ENCODE data around the gene SERPINF2.
"Not testable (repeated sequence)": the region's sequence is repeated elsewhere in the genome, so short reads cannot be mapped to it uniquely, and the experiment has no call there.

Gene SERPINF2

GRCh38 chr17:1718362-1719165, 24.1 kb upstream of the SERPINF2 start:
- no peaks in the 10 kb centered on the region for H3K36me3 ChIP-seq (ENCODE audit: insufficient read depth, low read depth, low read length)
- H3K9ac ChIP-seq (ENCODE audit: low read depth, low read length): no peak overlapping the region; the same call in 1 of the 2 replicates
- H3K9me3 ChIP-seq (ENCODE audit: insufficient read depth, low read depth, low read length): no peaks in the 10 kb centered on the region
- H3K27ac ChIP-seq (ENCODE audit: low read length): no peak overlapping the region
- H3K4me1 ChIP-seq (ENCODE audit: insufficient read depth, low read length): peaks cover 11% of the 10 kb centered on the region
- H3K4me3 ChIP-seq (ENCODE audit: low read length): no peak overlapping the region
- H3K27me3 ChIP-seq (ENCODE audit: insufficient read depth, low read length): no peaks in the 10 kb centered on the region; the same call in 1 of the 2 replicates

DNA sequence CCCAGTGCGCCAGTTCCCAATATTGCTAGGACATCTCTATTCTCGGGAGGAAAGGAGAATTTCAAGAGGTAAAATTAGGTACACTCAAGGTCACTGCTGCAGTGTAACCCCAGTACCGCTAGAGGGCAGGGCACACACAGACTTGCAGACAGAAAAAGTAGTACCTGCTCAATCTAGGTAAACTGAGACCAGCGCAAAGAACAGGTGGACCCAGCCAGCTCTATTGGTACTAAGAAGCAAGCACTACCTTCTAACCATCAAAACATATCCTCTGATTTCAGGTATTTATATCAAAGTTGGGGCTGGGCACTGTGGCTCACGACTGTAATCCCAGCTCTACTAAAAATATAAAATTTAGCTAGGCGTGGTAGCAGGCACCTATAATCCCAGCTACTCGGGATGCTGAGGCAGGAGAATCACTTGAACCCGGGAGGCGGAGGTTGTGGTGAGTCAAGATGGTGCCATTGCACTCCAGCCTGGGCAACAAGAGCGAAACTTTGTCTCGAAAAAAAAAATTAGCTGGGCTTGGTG, 21.8 kb upstream of the SERPINF2 start:
- no peaks in the 10 kb centered on the region for H3K36me3 ChIP-seq (ENCODE audit: insufficient read depth, low read depth, low read length)
- no peak overlapping the region for H3K9ac ChIP-seq (ENCODE audit: low read depth, low read length)
- H3K4me3 ChIP-seq (ENCODE audit: low read length): no peak overlapping the region
- no peaks in the 10 kb centered on the region; the same call in 1 of the 2 replicates for H3K27me3 ChIP-seq (ENCODE audit: insufficient read depth, low read length)
- no peak overlapping the region for H3K27ac ChIP-seq (ENCODE audit: low read length)
- no peaks in the 10 kb centered on the region for H3K9me3 ChIP-seq (ENCODE audit: insufficient read depth, low read depth, low read length)
- H3K4me1 ChIP-seq (ENCODE audit: insufficient read depth, low read length): peaks cover 3% of the 10 kb centered on the region; the same call in 1 of the 2 replicates

GRCh38 chr17:1722022-1722421, 20.6 kb upstream of the SERPINF2 start:
- not testable (repeated sequence) for H3K4me1 ChIP-seq (ENCODE audit: insufficient read depth, low read length); H3K27ac ChIP-seq (ENCODE audit: low read length); H3K27me3 ChIP-seq (ENCODE audit: insufficient read depth, low read length); H3K4me3 ChIP-seq (ENCODE audit: low read length); H3K9me3 ChIP-seq (ENCODE audit: insufficient read depth, low read depth, low read length); H3K36me3 ChIP-seq (ENCODE audit: insufficient read depth, low read depth, low read length); H3K9ac ChIP-seq (ENCODE audit: low read depth, low read length)

DNA sequence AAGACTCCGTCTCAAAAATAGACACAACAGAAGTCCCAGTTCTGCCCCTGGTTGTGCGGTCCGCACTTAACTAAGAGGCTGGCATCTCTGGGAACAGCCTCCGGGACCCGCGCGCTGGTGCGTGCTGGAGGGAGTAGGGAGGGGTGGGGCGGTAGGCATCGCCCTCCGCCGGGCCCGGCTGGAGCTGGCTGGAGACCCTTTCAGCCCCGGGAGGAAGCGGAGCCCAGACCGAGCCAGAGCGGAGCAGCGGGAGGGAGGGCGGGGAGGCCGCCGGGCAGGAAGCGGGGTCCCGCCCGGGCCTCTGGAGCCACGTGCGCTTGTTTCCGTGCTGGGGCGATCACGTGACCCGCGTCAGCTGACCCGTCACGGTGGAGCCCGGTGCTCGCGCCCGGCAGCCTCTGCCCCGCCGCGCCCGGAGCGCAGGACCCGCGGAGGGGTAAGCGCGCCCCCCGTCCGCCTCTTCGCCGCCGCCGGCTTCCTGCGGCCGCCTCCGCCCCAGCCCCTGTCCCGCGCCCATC, 18.3 kb upstream of the SERPINF2 start, which contains the start of gene WDR81:
Gene WDR81 (plus strand): TSS at position 354 of the 518 bp plus-strand sequence. CDS start 256 bp downstream, outside the sequence.
- Histone ChIP-seq H3K36me3 (ENCODE audit: insufficient read depth, low read depth, low read length) (no peaks in the 10 kb centered on the region), H3K9me3 (ENCODE audit: insufficient read depth, low read depth, low read length) (no peaks in the 10 kb centered on the region)

DNA sequence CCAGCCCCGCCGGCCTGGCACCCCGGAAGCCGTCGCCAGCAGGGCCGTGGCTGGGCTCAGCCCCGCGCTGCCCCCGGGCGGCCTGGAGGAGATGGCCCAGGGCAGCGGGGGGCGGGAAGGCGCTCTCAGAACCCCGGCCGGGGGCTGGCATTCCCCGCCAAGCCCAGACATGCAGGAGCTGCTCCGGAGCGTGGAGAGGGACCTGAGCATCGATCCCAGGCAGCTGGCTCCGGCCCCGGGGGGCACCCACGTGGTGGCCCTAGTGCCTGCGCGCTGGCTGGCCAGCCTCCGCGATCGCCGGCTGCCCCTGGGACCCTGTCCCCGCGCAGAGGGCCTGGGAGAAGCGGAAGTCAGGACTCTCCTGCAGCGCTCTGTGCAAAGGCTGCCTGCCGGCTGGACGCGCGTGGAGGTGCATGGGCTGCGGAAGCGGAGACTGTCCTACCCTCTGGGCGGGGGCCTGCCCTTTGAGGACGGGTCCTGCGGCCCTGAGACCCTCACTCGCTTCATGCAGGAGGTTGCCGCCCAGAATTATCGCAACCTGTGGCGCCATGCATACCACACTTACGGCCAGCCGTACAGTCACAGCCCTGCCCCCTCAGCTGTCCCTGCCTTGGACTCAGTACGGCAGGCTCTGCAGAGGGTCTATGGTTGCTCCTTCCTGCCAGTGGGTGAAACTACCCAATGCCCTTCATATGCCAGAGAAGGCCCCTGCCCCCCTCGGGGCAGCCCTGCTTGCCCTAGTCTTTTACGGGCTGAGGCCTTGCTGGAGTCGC, 17.6 kb upstream of the SERPINF2 start:
- Histone ChIP-seq H3K27ac (ENCODE audit: low read length) (no peak overlapping the region), H3K9ac (ENCODE audit: low read depth, low read length) (peak overlapping the region; percentile 63; the same call in 1 of the 2 replicates), H3K4me1 (ENCODE audit: insufficient read depth, low read length) (no peaks in the 10 kb centered on the region), H3K9me3 (ENCODE audit: insufficient read depth, low read depth, low read length) (no peaks in the 10 kb centered on the region), H3K4me3 (ENCODE audit: low read length) (peak overlapping the region; percentile 63), H3K27me3 (ENCODE audit: insufficient read depth, low read length) (no peaks in the 10 kb centered on the region; the same call in 1 of the 2 replicates), H3K36me3 (ENCODE audit: insufficient read depth, low read depth, low read length) (no peaks in the 10 kb centered on the region)

More for the DNA sequence above, 18.3 kb upstream of the SERPINF2 start, which contains the start of gene WDR81:
- H3K27ac ChIP-seq (ENCODE audit: low read length): no peak within 1 kb of the TSS
- H3K4me3 ChIP-seq (ENCODE audit: low read length): peak within 1 kb of the TSS; percentile 63
- H3K4me1 ChIP-seq (ENCODE audit: insufficient read depth, low read length): no peaks in the 10 kb centered on the region
- H3K27me3 ChIP-seq (ENCODE audit: insufficient read depth, low read length): no peaks in the 10 kb centered on the region; the same call in 1 of the 2 replicates
- peak within 1 kb of the TSS; percentile 63; the same call in 1 of the 2 replicates for H3K9ac ChIP-seq (ENCODE audit: low read depth, low read length)

GRCh38 chr17:1725642-1726511, 16.8 kb upstream of the SERPINF2 start:
- Histone ChIP-seq H3K9ac (ENCODE audit: low read depth, low read length) (no peak overlapping the region), H3K4me3 (ENCODE audit: low read length) (no peak overlapping the region), H3K9me3 (ENCODE audit: insufficient read depth, low read depth, low read length) (no peaks in the 10 kb centered on the region), H3K27ac (ENCODE audit: low read length) (no peak overlapping the region), H3K4me1 (ENCODE audit: insufficient read depth, low read length) (no peaks in the 10 kb centered on the region), H3K27me3 (ENCODE audit: insufficient read depth, low read length) (no peaks in the 10 kb centered on the region; the same call in 1 of the 2 replicates), H3K36me3 (ENCODE audit: insufficient read depth, low read depth, low read length) (no peaks in the 10 kb centered on the region)

DNA sequence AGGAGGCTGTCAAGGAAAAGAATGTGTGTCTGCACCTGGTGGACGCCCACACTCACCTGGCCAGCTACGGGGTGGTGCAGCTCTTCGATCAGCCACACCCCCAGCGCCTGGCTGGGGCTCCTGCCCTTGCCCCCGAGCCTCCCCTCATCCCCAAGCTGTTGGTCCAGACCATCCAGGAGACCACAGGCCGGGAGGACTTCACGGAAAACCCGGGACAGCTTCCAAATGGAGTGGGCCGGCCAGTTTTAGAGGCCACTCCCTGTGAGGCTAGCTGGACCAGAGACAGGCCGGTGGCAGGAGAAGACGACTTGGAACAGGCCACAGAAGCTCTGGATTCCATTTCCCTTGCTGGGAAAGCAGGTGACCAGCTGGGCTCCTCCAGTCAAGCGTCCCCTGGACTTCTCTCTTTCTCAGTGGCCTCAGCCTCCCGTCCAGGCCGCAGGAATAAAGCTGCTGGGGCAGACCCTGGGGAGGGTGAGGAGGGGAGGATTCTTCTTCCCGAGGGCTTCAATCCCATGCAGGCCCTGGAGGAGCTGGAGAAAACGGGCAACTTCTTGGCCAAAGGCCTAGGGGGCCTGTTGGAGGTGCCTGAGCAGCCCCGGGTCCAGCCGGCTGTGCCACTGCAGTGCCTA, 15.9 kb upstream of the SERPINF2 start:
- Histone ChIP-seq H3K9ac (ENCODE audit: low read depth, low read length) (no peak overlapping the region), H3K27me3 (ENCODE audit: insufficient read depth, low read length) (no peaks in the 10 kb centered on the region; the same call in 1 of the 2 replicates), H3K36me3 (ENCODE audit: insufficient read depth, low read depth, low read length) (no peaks in the 10 kb centered on the region), H3K4me1 (ENCODE audit: insufficient read depth, low read length) (no peaks in the 10 kb centered on the region), H3K9me3 (ENCODE audit: insufficient read depth, low read depth, low read length) (no peaks in the 10 kb centered on the region), H3K4me3 (ENCODE audit: low read length) (no peak overlapping the region), H3K27ac (ENCODE audit: low read length) (no peak overlapping the region)

GRCh38 chr17:1727258-1727789, 15.3 kb upstream of the SERPINF2 start:
- Histone ChIP-seq H3K27ac (ENCODE audit: low read length) (no peak overlapping the region), H3K9me3 (ENCODE audit: insufficient read depth, low read depth, low read length) (no peaks in the 10 kb centered on the region), H3K9ac (ENCODE audit: low read depth, low read length) (no peak overlapping the region), H3K27me3 (ENCODE audit: insufficient read depth, low read length) (no peaks in the 10 kb centered on the region; the same call in 1 of the 2 replicates), H3K4me3 (ENCODE audit: low read length) (no peak overlapping the region), H3K4me1 (ENCODE audit: insufficient read depth, low read length) (no peaks in the 10 kb centered on the region), H3K36me3 (ENCODE audit: insufficient read depth, low read depth, low read length) (no peaks in the 10 kb centered on the region)

DNA sequence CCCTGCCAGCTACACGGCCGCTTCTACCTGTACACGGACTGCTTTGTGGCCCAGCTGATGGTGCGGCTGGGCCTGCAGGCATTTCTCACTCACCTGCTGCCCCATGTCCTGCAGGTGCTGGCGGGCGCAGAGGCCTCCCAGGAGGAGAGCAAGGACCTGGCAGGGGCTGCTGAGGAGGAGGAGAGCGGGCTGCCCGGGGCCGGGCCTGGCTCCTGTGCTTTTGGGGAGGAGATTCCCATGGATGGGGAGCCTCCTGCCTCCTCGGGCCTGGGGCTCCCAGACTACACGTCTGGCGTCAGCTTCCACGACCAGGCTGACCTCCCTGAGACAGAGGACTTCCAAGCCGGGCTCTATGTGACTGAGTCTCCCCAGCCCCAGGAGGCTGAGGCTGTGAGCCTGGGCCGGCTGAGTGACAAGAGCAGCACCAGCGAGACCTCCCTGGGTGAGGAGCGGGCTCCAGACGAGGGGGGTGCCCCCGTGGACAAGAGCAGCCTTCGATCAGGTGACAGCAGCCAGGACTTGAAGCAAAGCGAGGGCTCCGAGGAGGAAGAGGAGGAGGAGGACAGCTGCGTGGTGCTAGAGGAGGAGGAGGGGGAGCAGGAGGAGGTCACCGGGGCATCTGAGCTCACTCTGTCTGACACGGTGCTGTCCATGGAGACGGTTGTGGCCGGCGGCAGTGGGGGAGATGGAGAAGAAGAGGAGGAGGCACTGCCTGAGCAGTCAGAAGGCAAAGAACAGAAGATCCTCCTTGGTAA, 14.6 kb upstream of the SERPINF2 start:
- no peak overlapping the region for H3K27ac ChIP-seq (ENCODE audit: low read length)
- no peaks in the 10 kb centered on the region for H3K4me1 ChIP-seq (ENCODE audit: insufficient read depth, low read length)
- H3K9me3 ChIP-seq (ENCODE audit: insufficient read depth, low read depth, low read length): no peaks in the 10 kb centered on the region
- H3K4me3 ChIP-seq (ENCODE audit: low read length): no peak overlapping the region
- H3K36me3 ChIP-seq (ENCODE audit: insufficient read depth, low read depth, low read length): no peaks in the 10 kb centered on the region
- H3K27me3 ChIP-seq (ENCODE audit: insufficient read depth, low read length): no peaks in the 10 kb centered on the region; the same call in 1 of the 2 replicates
- H3K9ac ChIP-seq (ENCODE audit: low read depth, low read length): no peak overlapping the region

GRCh38 chr17:1729966-1730325, 12.7 kb upstream of the SERPINF2 start:
- no peak overlapping the region for H3K27ac ChIP-seq (ENCODE audit: low read length)
- H3K4me1 ChIP-seq (ENCODE audit: insufficient read depth, low read length): no peaks in the 10 kb centered on the region
- no peaks in the 10 kb centered on the region for H3K9me3 ChIP-seq (ENCODE audit: insufficient read depth, low read depth, low read length)
- H3K36me3 ChIP-seq (ENCODE audit: insufficient read depth, low read depth, low read length): no peaks in the 10 kb centered on the region
- H3K9ac ChIP-seq (ENCODE audit: low read depth, low read length): no peak overlapping the region
- no peaks in the 10 kb centered on the region; the same call in 1 of the 2 replicates for H3K27me3 ChIP-seq (ENCODE audit: insufficient read depth, low read length)
- no peak overlapping the region for H3K4me3 ChIP-seq (ENCODE audit: low read length)

All from iPS-20b (cell line).